Mucosa of descending colon (tissue), 3 donors: ENCODE results near the gene TNFSF15. TPM values are rescaled to one million over a fixed set of nuclear protein-coding genes. Genes with fewer than 3 reads are reported as not detected.

ENCODE experiments used
- ATAC-seq: fragments of 200-7000 bp; cut with Tn5 transposase; one replicate; pipeline ENCODE4 v1.9.1; 2020; ENCODE audit warnings: mild to moderate bottlenecking, moderate library complexity
- DNase-seq, 3 donors: peaks; one replicate each; pipeline ENCODE4 v3.0.0-alpha.2; 2020
- H3K36me3 ChIP-seq: fragments of 200-600 bp; one replicate; pipeline ENCODE4 v1.8.0; 2021; ENCODE audit warnings: low read depth, mild to moderate bottlenecking
- H3K4me1 ChIP-seq: fragments of 200-600 bp; one replicate; pipeline ENCODE4 v1.8.0; 2021; ENCODE audit warnings: low read depth, mild to moderate bottlenecking
- H3K4me3 ChIP-seq: fragments of 200-600 bp; one replicate; pipeline ENCODE4 v1.8.0; 2021; ENCODE audit warnings: mild to moderate bottlenecking
- H3K9me3 ChIP-seq: fragments of 200-600 bp; one replicate; pipeline ENCODE4 v1.8.0; 2021; ENCODE audit warnings: mild to moderate bottlenecking
- CTCF ChIP-seq: fragments of 200-600 bp; IDR thresholded peaks from one replicate; pipeline ENCODE4 v1.8.0; 2022; ENCODE audit warnings: antibody characterized with exemption, mild to moderate bottlenecking
- intact Hi-C, 2 donors: fragments of 100-400 bp; cut with DNase I in 1 of 2; cut with micrococcal nuclease in 1 of 2; formaldehyde crosslinking; loops; one replicate each; pipeline versions ENCODE4 v1.11.0 to v1.11.1; 2022; cut with DNase I, micrococcal nuclease
- total RNA-seq, 3 donors: library from RNA; stranded (reverse); fragmentation: NEBNext Ultra II Directional in 2 of 3; extraction: Animal tissue kit (Norgen Biotek cat#: 25700) in 2 of 3; gene quantifications; one replicate each; pipeline versions ENCODE4 v1.2.1 to v1.2.4, GENCODE V29; 2021 to 2023
- donor health status: DM: no; HTN: no; CAD: no; lungs with moderate emphysema.
- donor health status: DM: no; HTN: no; CAD: no.
- donor health status: DM: no; HTN: yes; CAD: no.

Gene TNFSF15
- total RNA-seq, 3 donors from 2014 or later: 0.80 to 8.7 (median 2.8) TPM

- intact Hi-C loops: no loop called here
- peak; percentile 90 to 95 (median 95) for DNase-seq
- TF ChIP-seq CTCF: no peak
Measured at GRCh38 chr9:114779352-114779845, 26.4 kb downstream of the TNFSF15 start.

GRCh38 chr9:114777821-114778609 lies 27.8 kb downstream of the TNFSF15 start:
- H3K4me1 ChIP-seq: peaks cover 5% of the 10 kb centered on the region
- intact Hi-C loops: no loop called here
- H3K36me3 ChIP-seq: no peaks in the 10 kb centered on the region
- TF ChIP-seq CTCF: no peak
- H3K9me3 ChIP-seq: no peaks in the 10 kb centered on the region
- no peak overlapping the region for H3K4me3 ChIP-seq
- ATAC-seq (no peak), DNase-seq (no peak)

More at GRCh38 chr9:114779352-114779845, 26.4 kb downstream of the TNFSF15 start:
- Histone ChIP-seq H3K36me3 (no peaks in the 10 kb centered on the region), H3K9me3 (no peaks in the 10 kb centered on the region), H3K4me1 (peaks cover 5% of the 10 kb centered on the region), H3K4me3 (no peak overlapping the region)
- ATAC-seq: peak; percentile 96

GRCh38 chr9:114776683-114777399 lies 29.0 kb downstream of the TNFSF15 start:
- Histone ChIP-seq H3K4me1 (peaks cover 5% of the 10 kb centered on the region), H3K36me3 (no peaks in the 10 kb centered on the region), H3K9me3 (no peaks in the 10 kb centered on the region), H3K4me3 (no peak overlapping the region)
- DNase-seq (no peak), ATAC-seq (no peak)
- no peak for TF ChIP-seq CTCF
- intact Hi-C loops: no loop called here

GRCh38 chr9:114775981-114776380 lies 29.9 kb downstream of the TNFSF15 start:
- ATAC-seq (no peak), DNase-seq (no peak)
- intact Hi-C loops: no loop called here
- Histone ChIP-seq H3K36me3 (no peaks in the 10 kb centered on the region), H3K4me3 (no peak overlapping the region), H3K9me3 (no peaks in the 10 kb centered on the region), H3K4me1 (peaks cover 5% of the 10 kb centered on the region)
- no peak for TF ChIP-seq CTCF

- no peak for TF ChIP-seq CTCF
Measured at GRCh38 chr9:114775121-114775520, 30.7 kb downstream of the TNFSF15 start.

More at GRCh38 chr9:114775121-114775520, 30.7 kb downstream of the TNFSF15 start:
- H3K4me3 ChIP-seq: no peak overlapping the region
- no peaks in the 10 kb centered on the region for H3K9me3 ChIP-seq
- peaks cover 5% of the 10 kb centered on the region for H3K4me1 ChIP-seq
- ATAC-seq: no peak
- DNase-seq: no peak
- H3K36me3 ChIP-seq: no peaks in the 10 kb centered on the region
- intact Hi-C loops: no loop called here
